Ovary (tissue), 9 donors: ENCODE measurements around the gene CLNK. TPM values are rescaled to one million over a fixed set of nuclear protein-coding genes. Genes with fewer than 3 reads are reported as not detected.
A peak's percentile ranks its signal among the peaks of the same experiment; 100 is the strongest.

Source experiments
- DNase-seq, 5 donors: peaks; one replicate each; pipeline ENCODE4 v3.0.0-alpha.2; 2019 to 2020
- H3K27ac ChIP-seq, 2 donors: fragments of 200-600 bp; one replicate each; pipeline versions ENCODE4 v1.5.1 to v1.8.0; 2019 to 2022
- H3K27me3 ChIP-seq: fragments of 200-600 bp; one replicate; pipeline ENCODE4 v1.8.0; 2022
- H3K36me3 ChIP-seq: fragments of 200-600 bp; sonication (generic); one replicate; pipeline ENCODE4 v1.5.1; 2019
- H3K4me1 ChIP-seq: one replicate; pipeline ENCODE4 v1.8.1; 2013; ENCODE audit warnings: mild to moderate bottlenecking, moderate library complexity; ENCODE audit not compliant: insufficient read depth
- H3K4me3 ChIP-seq: fragments of 200-600 bp; sonication (generic); one replicate; pipeline ENCODE4 v1.5.1; 2017
- H3K9me3 ChIP-seq, 2 donors: fragments of 200-600 bp in 1 of 2; sonication (generic) in 1 of 2; one replicate each; pipeline versions ENCODE4 v1.5.1 to v1.8.1; 2013 to 2019; ENCODE audit warnings: mild to moderate bottlenecking in 1 of 2, moderate library complexity in 1 of 2
- CTCF ChIP-seq, 3 donors: fragments of 450-650 bp in 2 of 3; fragments of 200-600 bp in 1 of 3; IDR thresholded peaks; one replicate each; pipeline versions ENCODE4 v1.5.1 to v1.8.0; 2016 to 2022; ENCODE audit warnings: antibody characterized with exemption in 3 of 3, mild to moderate bottlenecking in 1 of 3
- EP300 ChIP-seq: sonication (generic); formaldehyde crosslinking; IDR thresholded peaks from one replicate; pipeline ENCODE4 v1.6.1; 2017; ENCODE audit warnings: antibody characterized with exemption
- POLR2A ChIP-seq: fragments of 450-650 bp; IDR thresholded peaks from one replicate; pipeline ENCODE4 v1.6.1; 2017; ENCODE audit warnings: antibody characterized with exemption, mild to moderate bottlenecking, moderate library complexity
- WGBS, 3 donors: extraction: QIAGEN DNeasy Blood & Tissue Kit in 1 of 3; methylation state at CpG; one replicate each; pipeline versions ENCODE4 v1.1.5 to v1.1.7; 2013 to 2017; 5-methylcytosine and 5-hydroxymethylcytosine counted together
- intact Hi-C, 4 donors: fragments of 100-400 bp; cut with DNase I; formaldehyde crosslinking; loops; one replicate each; pipeline versions ENCODE4 v1.11.0 to v1.15.1; 2022 to 2023
- polyA plus RNA-seq, 2 donors: library from polyadenylated mRNA; stranded (reverse); fragments of 200-250 nt in 1 of 2; fragments of 350-450 nt in 1 of 2; fragmentation: Illumina TruSeq in 1 of 2; extraction: RNeasy Lipid Tissue Mini Kit (QIAGEN cat#74804) in 1 of 2; gene quantifications; one replicate each; pipeline ENCODE4 v1.2.3, GENCODE V29; 2013 to 2014
- total RNA-seq, 7 donors: library from RNA; depleted of rRNA in 2 of 7; stranded (reverse); fragments of >200 nt in 2 of 7; fragmentation: NEBNext Ultra II Directional in 3 of 7; extraction: Animal tissue kit (Norgen Biotek cat#: 25700) in 3 of 7; gene quantifications; one replicate each; pipeline versions ENCODE4 v1.1.0 to v1.2.4, GENCODE V29; 2016 to 2023
- donor health status: DM: no; HTN: no; CAD: no; lungs with moderate emphysema.
- donor health status: DM: no; HTN: no; CAD: no.
- donor health status: Bipolar disorder and iron deficiency.
- donor health status: DM: yes; HTN: yes; CAD: no.
- donor health status: DM: no; HTN: no; CAD: no.
- donor health status: DM: yes; HTN: yes; CAD: no.

CLNK gene
- total and polyA plus RNA-seq, 9 donors = 0.10 to 0.23 (median 0.22) TPM; not detected in 6

GRCh38 chr4:10694151-10694827 is 9.7 kb upstream of the CLNK start:
- intact Hi-C loops = no loop called here
- WGBS, 3 donors = 87% methylated on average over 6 of the region's 6 CpGs
- TF ChIP-seq EP300 = no peak
- no peak for TF ChIP-seq POLR2A
- DNase-seq = no peak
- Histone ChIP-seq H3K27ac (no peak overlapping the region), H3K4me1 (peaks cover 8% of the 10 kb centered on the region), H3K9me3 (no peaks in the 10 kb centered on the region), H3K4me3 (no peak overlapping the region), H3K36me3 (no peaks in the 10 kb centered on the region), H3K27me3 (no peaks in the 10 kb centered on the region)

GRCh38 chr4:10691651-10692050 is 7.1 kb upstream of the CLNK start:
- H3K27me3 ChIP-seq = no peaks in the 10 kb centered on the region
- no peaks in the 10 kb centered on the region for H3K36me3 ChIP-seq
- no peaks in the 10 kb centered on the region for H3K9me3 ChIP-seq
- no peak overlapping the region for H3K4me3 ChIP-seq
- TF ChIP-seq POLR2A (no peak), EP300 (no peak), CTCF (IDR thresholded peaks at IDR 0.05) (no peak)
- H3K4me1 ChIP-seq = peaks cover 14% of the 10 kb centered on the region
- peak overlapping the region in 1 of 2 donors; percentile 48 for H3K27ac ChIP-seq
- WGBS, 3 donors = 6 to 12% (median 11%) methylated on average over 2 of the region's 2 CpGs
- intact Hi-C loops = no loop called here
- no peak for DNase-seq

- no peak for TF ChIP-seq CTCF (IDR thresholded peaks at IDR 0.05)
- TF ChIP-seq POLR2A = no peak
- TF ChIP-seq EP300 = no peak
- no peak for DNase-seq
- 95 to 98% (median 97%) methylated on average over 8 of the region's 8 CpGs for WGBS, 3 donors
These were observed 5.8 kb upstream of the CLNK start for GRCh38 chr4:10690185-10690907.

GRCh38 chr4:10688846-10689245 is 4.3 kb upstream of the CLNK start:
- Histone ChIP-seq H3K27me3 (no peaks in the 10 kb centered on the region), H3K27ac (no peak overlapping the region), H3K4me1 (peaks cover 11% of the 10 kb centered on the region), H3K4me3 (no peak overlapping the region), H3K36me3 (no peaks in the 10 kb centered on the region), H3K9me3 (no peaks in the 10 kb centered on the region)
- no peak for DNase-seq
- no peak for TF ChIP-seq EP300
- no peak for TF ChIP-seq CTCF (IDR thresholded peaks at IDR 0.05)
- TF ChIP-seq POLR2A = no peak
- 68 to 80% (median 77%) methylated on average over 6 of the region's 6 CpGs for whole genome bisulfite sequencing, 3 donors
- intact Hi-C loops = no loop called here

More at GRCh38 chr4:10690185-10690907, 5.8 kb upstream of the CLNK start:
- intact Hi-C loops = no loop called here
- Histone ChIP-seq H3K9me3 (no peaks in the 10 kb centered on the region), H3K4me3 (no peak overlapping the region), H3K27me3 (no peaks in the 10 kb centered on the region), H3K4me1 (peaks cover 11% of the 10 kb centered on the region), H3K36me3 (no peaks in the 10 kb centered on the region), H3K27ac (no peak overlapping the region)

GRCh38 chr4:10688022-10688421 is 3.5 kb upstream of the CLNK start:
- no peak for DNase-seq
- Histone ChIP-seq H3K4me1 (peaks cover 11% of the 10 kb centered on the region), H3K27me3 (no peaks in the 10 kb centered on the region), H3K36me3 (no peaks in the 10 kb centered on the region), H3K9me3 (no peaks in the 10 kb centered on the region), H3K27ac (no peak overlapping the region), H3K4me3 (no peak overlapping the region)
- WGBS, 3 donors = 98 to 100% (median 100%) methylated on average over 3 of the region's 3 CpGs
- TF ChIP-seq CTCF (IDR thresholded peaks at IDR 0.05) (no peak), EP300 (no peak), POLR2A (no peak)
- intact Hi-C loops = no loop called here
